MM.1S (cell line): ENCODE results near the gene NCS1.

Experiments used
- DNase-seq: peaks from one replicate; pipeline ENCODE4 v3.0.0-alpha.2; 2015
- H2AFZ ChIP-seq: fragments of 300-600 bp; sonication (generic); 2 replicates; pipeline ENCODE4 v1.6.0; 2016; ENCODE audit warnings: antibody characterized with exemption, low read length
- H3F3A ChIP-seq: fragments of 300-600 bp; sonication (generic); 2 replicates; pipeline ENCODE4 v1.6.1; 2016; ENCODE audit warnings: mild to moderate bottlenecking, antibody characterized with exemption, low read length, moderate library complexity, mixed read lengths; ENCODE audit not compliant: insufficient read depth
- H3K27ac ChIP-seq: fragments of 300-600 bp; sonication (generic); 2 replicates; pipeline ENCODE4 v1.5.1; 2016; ENCODE audit warnings: mild to moderate bottlenecking, low read length
- H3K27me3 ChIP-seq: fragments of 300-600 bp; sonication (generic); replicated peaks from 2 replicates; pipeline ENCODE4 v1.6.0; 2016; ENCODE audit warnings: low read length; ENCODE audit not compliant: insufficient read depth
- H3K36me3 ChIP-seq: fragments of 300-600 bp; sonication (generic); replicated peaks from 2 replicates; pipeline ENCODE4 v1.6.1; 2016; ENCODE audit warnings: mild to moderate bottlenecking, low read length, mixed read lengths; ENCODE audit not compliant: insufficient read depth
- H3K4me1 ChIP-seq: fragments of 300-600 bp; sonication (generic); 2 replicates; pipeline ENCODE4 v1.6.1; 2016; ENCODE audit warnings: low read length, mixed read lengths
- H3K4me2 ChIP-seq: fragments of 300-600 bp; sonication (generic); 2 replicates; pipeline ENCODE4 v1.6.0; 2016; ENCODE audit warnings: low read depth, low read length
- H3K4me3 ChIP-seq: fragments of 300-600 bp; sonication (generic); 2 replicates; pipeline ENCODE4 v1.5.1; 2016; ENCODE audit warnings: low read length, mixed read lengths
- H3K79me2 ChIP-seq: fragments of 300-600 bp; sonication (generic); 2 replicates; pipeline ENCODE4 v1.6.1; 2016; ENCODE audit warnings: mixed run types, low read length, mixed read lengths
- H3K9ac ChIP-seq: fragments of 300-600 bp; sonication (generic); 2 replicates; pipeline ENCODE4 v1.6.1; 2016; ENCODE audit warnings: low read length, mixed read lengths
- H3K9me2 ChIP-seq: fragments of 300-600 bp; sonication (generic); replicated peaks from 2 replicates; pipeline ENCODE4 v1.6.1; 2016; ENCODE audit warnings: mild to moderate bottlenecking, low read length, mixed read lengths; ENCODE audit not compliant: insufficient read depth
- H3K9me3 ChIP-seq: fragments of 300-600 bp; sonication (generic); replicated peaks from 2 replicates; pipeline ENCODE4 v1.6.1; 2016; ENCODE audit warnings: mild to moderate bottlenecking, low read length, mixed read lengths; ENCODE audit not compliant: insufficient read depth
- H4K20me1 ChIP-seq: fragments of 300-600 bp; sonication (generic); 2 replicates; pipeline ENCODE4 v1.6.1; 2016; ENCODE audit warnings: mild to moderate bottlenecking, low read length, moderate library complexity, mixed read lengths; ENCODE audit not compliant: insufficient read depth
- CTCF ChIP-seq: fragments of 300-600 bp; sonication (generic); IDR thresholded peaks from 2 replicates; pipeline ENCODE4 v1.5.1; 2016; ENCODE audit warnings: antibody characterized with exemption, low read length, mixed read lengths
- EZH2 ChIP-seq: fragments of 300-600 bp; sonication (generic); optimal IDR thresholded peaks from 2 replicates; pipeline ENCODE3; 2017; ENCODE audit warnings: low read depth, mild to moderate bottlenecking, antibody characterized with exemption, low read length, mixed read lengths
- EZH2phosphoT487 ChIP-seq: fragments of 300-600 bp; sonication (generic); IDR thresholded peaks from 2 replicates; pipeline ENCODE4 v1.6.1; 2018; ENCODE audit warnings: antibody characterized with exemption, low read length

NCS1 gene

GRCh38 chr9:130215341-130216119 is 43.3 kb downstream of the NCS1 start:
- H3K27me3 ChIP-seq = peaks cover 93% of the 10 kb centered on the region
- H3K79me2 ChIP-seq = no peaks in the 10 kb centered on the region
- no peak overlapping the region for H3K27ac ChIP-seq
- H3F3A ChIP-seq = no peaks in the 10 kb centered on the region
- DNase-seq = no peak
- H2AFZ ChIP-seq = no peak overlapping the region
- no peaks in the 10 kb centered on the region for H3K9me3 ChIP-seq
- TF ChIP-seq EZH2phosphoT487 (no peak), CTCF (no peak), EZH2 (no peak)
- no peaks in the 10 kb centered on the region for H4K20me1 ChIP-seq
- no peak overlapping the region for H3K4me3 ChIP-seq
- no peaks in the 10 kb centered on the region for H3K36me3 ChIP-seq
- no peaks in the 10 kb centered on the region for H3K9me2 ChIP-seq
- no peak overlapping the region for H3K4me2 ChIP-seq
- H3K4me1 ChIP-seq = no peaks in the 10 kb centered on the region
- H3K9ac ChIP-seq = no peak overlapping the region

- H3K27me3 ChIP-seq = peaks cover 77% of the 10 kb centered on the region
- no peak overlapping the region for H3K4me2 ChIP-seq
- no peaks in the 10 kb centered on the region for H3K4me1 ChIP-seq
Observed at GRCh38 chr9:130217838-130218237, 45.6 kb downstream of the NCS1 start.

GRCh38 chr9:130219661-130220096 is 47.5 kb downstream of the NCS1 start:
- H3K4me2 ChIP-seq = no peak overlapping the region
- H2AFZ ChIP-seq = no peak overlapping the region
- no peaks in the 10 kb centered on the region for H3K36me3 ChIP-seq
- H4K20me1 ChIP-seq = no peaks in the 10 kb centered on the region
- H3K27ac ChIP-seq = no peak overlapping the region
- H3K9me3 ChIP-seq = no peaks in the 10 kb centered on the region
- no peaks in the 10 kb centered on the region for H3F3A ChIP-seq
- H3K27me3 ChIP-seq = peaks cover 75% of the 10 kb centered on the region
- H3K79me2 ChIP-seq = no peaks in the 10 kb centered on the region
- no peak for TF ChIP-seq EZH2
- TF ChIP-seq EZH2phosphoT487 = no peak
- TF ChIP-seq CTCF = no peak
- H3K9ac ChIP-seq = no peak overlapping the region
- DNase-seq = no peak
- no peaks in the 10 kb centered on the region for H3K9me2 ChIP-seq
- no peak overlapping the region for H3K4me3 ChIP-seq
- H3K4me1 ChIP-seq = no peaks in the 10 kb centered on the region

More at GRCh38 chr9:130217838-130218237, 45.6 kb downstream of the NCS1 start:
- H3K27ac ChIP-seq = no peak overlapping the region
- no peak for DNase-seq
- H3K9ac ChIP-seq = no peak overlapping the region
- H3K9me2 ChIP-seq = no peaks in the 10 kb centered on the region
- H3K9me3 ChIP-seq = no peaks in the 10 kb centered on the region
- no peak overlapping the region for H3K4me3 ChIP-seq
- no peak overlapping the region for H2AFZ ChIP-seq
- H3F3A ChIP-seq = no peaks in the 10 kb centered on the region
- TF ChIP-seq EZH2 (no peak), CTCF (no peak), EZH2phosphoT487 (no peak)
- H4K20me1 ChIP-seq = no peaks in the 10 kb centered on the region
- no peaks in the 10 kb centered on the region for H3K79me2 ChIP-seq
- no peaks in the 10 kb centered on the region for H3K36me3 ChIP-seq
